HepG2 (cell line): ENCODE data around the gene SETD1A. TPM values are rescaled to one million over a fixed set of nuclear protein-coding genes. Genes with fewer than 3 reads are reported as not detected.
A peak's percentile ranks its signal among the peaks of the same experiment; 100 is the strongest.

ENCODE experiments used
- GABPA ChIP-seq, 2 experiments: IDR thresholded peaks; 2 replicates each; pipeline ENCODE4 v1.6.1; 2011 to 2016; ENCODE audit warnings: low read depth in 2 of 2, low read length in 1 of 2, missing biosample characterization in 1 of 2, missing genetic modification characterization in 1 of 2
- KAT7 ChIP-seq: IDR thresholded peaks from 2 replicates; pipeline ENCODE4 v1.6.1; 2018; ENCODE audit warnings: borderline replicate concordance, missing compliant biosample characterization
- MATR3 ChIP-seq: sonication (generic); formaldehyde crosslinking; IDR thresholded peaks from 2 replicates; pipeline ENCODE4 v1.4.0; 2020; ENCODE audit warnings: missing genetic modification reagents
- PTBP1 ChIP-seq: fragments of 200-400 bp; formaldehyde crosslinking; IDR thresholded peaks from 2 replicates; pipeline ENCODE4 v1.6.1; 2018; ENCODE audit warnings: low read length, low read depth; ENCODE audit not compliant: poor library complexity, severe bottlenecking
- SCMH1 ChIP-seq: sonication (generic); formaldehyde crosslinking; IDR thresholded peaks from 2 replicates; pipeline ENCODE4 v1.9.0; 2021; ENCODE audit warnings: missing genetic modification reagents, mild to moderate bottlenecking, borderline replicate concordance
- SRY ChIP-seq: sonication (generic); formaldehyde crosslinking; IDR thresholded peaks from 2 replicates; pipeline ENCODE4 v1.8.0; 2022; ENCODE audit warnings: mild to moderate bottlenecking, missing genetic modification reagents
- TAF1 ChIP-seq: sonication (generic); formaldehyde crosslinking; IDR thresholded peaks from 2 replicates; pipeline ENCODE4 v1.4.0; 2020; ENCODE audit warnings: missing genetic modification reagents
- ZNF589 ChIP-seq: sonication (generic); formaldehyde crosslinking; conservative IDR thresholded peaks from 2 replicates; pipeline ENCODE4 v1.8.0; 2022; ENCODE audit warnings: mild to moderate bottlenecking, moderate library complexity, missing genetic modification reagents
- polyA plus RNA-seq, 8 experiments: library from polyadenylated mRNA; depleted of rRNA in 3 of 8; stranded (reverse) in 7 of 8; unstranded in 1 of 8; fragments of >200 nt; fragmentation: Illumina TruSeq in 4 of 8; extraction: Trizol in 4 of 8; gene quantifications; 2 replicates each; pipeline versions ENCODE4 v1.2.1 to v1.2.3, GENCODE V29; 2011 to 2016; ENCODE audit warnings: low read depth in 4 of 8, missing spikeins in 1 of 8, mixed read lengths in 1 of 8; ENCODE audit not compliant: insufficient read depth in 1 of 8
- total RNA-seq, 5 experiments: library from RNA; depleted of rRNA; stranded (reverse); fragments of >200 nt; fragmentation: Illumina TruSeq; extraction: Trizol; gene quantifications; 2 replicates each; pipeline ENCODE4 v1.2.3, GENCODE V29; 2016; ENCODE audit warnings: low read depth in 1 of 5
- TF ChIP-seq, protein P1 (sequence below): sonication (generic); formaldehyde crosslinking; IDR thresholded peaks from 2 replicates; pipeline ENCODE4 v1.4.0; 2020; ENCODE audit warnings: missing genetic modification reagents, borderline replicate concordance
- TF ChIP-seq, protein P2 (sequence below): sonication (generic); formaldehyde crosslinking; IDR thresholded peaks from 2 replicates; pipeline ENCODE4 v1.4.0; 2020; ENCODE audit warnings: mild to moderate bottlenecking, missing genetic modification reagents
- TF ChIP-seq, protein P3 (sequence below): sonication (generic); formaldehyde crosslinking; IDR thresholded peaks from 2 replicates; pipeline ENCODE4 v1.5.0; 2020; ENCODE audit warnings: mild to moderate bottlenecking, missing genetic modification reagents, moderate library complexity
- TF ChIP-seq, protein P4 (sequence below): sonication (generic); formaldehyde crosslinking; IDR thresholded peaks from 2 replicates; pipeline ENCODE4 v1.5.0; 2020; ENCODE audit warnings: missing genetic modification reagents, mild to moderate bottlenecking, borderline replicate concordance
- TF ChIP-seq, protein P5 (sequence below): IDR thresholded peaks from 2 replicates; pipeline ENCODE4 v1.6.1; 2016
- TF ChIP-seq, protein P6 (sequence below): sonication (generic); formaldehyde crosslinking; IDR thresholded peaks from 2 replicates; pipeline ENCODE4 v1.8.0; 2022; ENCODE audit warnings: mild to moderate bottlenecking, missing genetic modification reagents, moderate library complexity
- TF ChIP-seq, protein P7 (sequence below): sonication (generic); formaldehyde crosslinking; IDR thresholded peaks from 2 replicates; pipeline ENCODE4 v1.4.0; 2020; ENCODE audit warnings: mild to moderate bottlenecking, missing genetic modification reagents

SETD1A gene
- total and polyA plus RNA-seq, 2 of the 13 experiments (the other 11 are each of a cell fraction or from before 2014, with no cell fraction given), result 3.8 to 5.6 TPM

DNA sequence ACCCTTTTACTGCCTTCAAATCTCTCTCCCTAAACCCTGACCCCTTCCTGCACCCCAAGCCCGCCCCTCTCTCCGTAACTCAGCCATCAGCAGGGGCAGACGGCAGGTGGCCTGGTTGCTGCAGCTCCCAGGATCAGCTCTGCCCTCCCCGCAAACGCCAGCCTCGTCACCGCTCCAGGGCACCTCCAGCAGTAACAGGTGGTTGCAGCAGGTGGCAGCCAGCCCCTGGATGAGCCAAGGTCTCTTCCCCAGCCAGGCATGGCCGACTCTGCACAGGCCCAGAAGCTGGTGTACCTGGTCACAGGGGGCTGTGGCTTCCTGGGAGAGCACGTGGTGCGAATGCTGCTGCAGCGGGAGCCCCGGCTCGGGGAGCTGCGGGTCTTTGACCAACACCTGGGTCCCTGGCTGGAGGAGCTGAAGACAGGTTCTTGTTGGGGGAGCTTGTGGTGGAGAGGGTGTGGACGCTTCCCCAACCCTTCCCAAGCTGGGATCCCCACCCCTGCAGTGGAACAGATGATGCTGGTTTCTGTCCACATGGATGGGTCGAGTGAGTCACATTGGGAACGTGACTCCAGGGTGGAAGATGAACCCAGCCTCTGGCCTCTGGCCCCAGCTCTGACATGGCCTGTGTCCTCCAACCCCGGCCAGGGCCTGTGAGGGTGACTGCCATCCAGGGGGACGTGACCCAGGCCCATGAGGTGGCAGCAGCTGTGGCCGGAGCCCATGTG is 28.0 kb downstream of the SETD1A start (continued):
- TF ChIP-seq, protein P1, sequence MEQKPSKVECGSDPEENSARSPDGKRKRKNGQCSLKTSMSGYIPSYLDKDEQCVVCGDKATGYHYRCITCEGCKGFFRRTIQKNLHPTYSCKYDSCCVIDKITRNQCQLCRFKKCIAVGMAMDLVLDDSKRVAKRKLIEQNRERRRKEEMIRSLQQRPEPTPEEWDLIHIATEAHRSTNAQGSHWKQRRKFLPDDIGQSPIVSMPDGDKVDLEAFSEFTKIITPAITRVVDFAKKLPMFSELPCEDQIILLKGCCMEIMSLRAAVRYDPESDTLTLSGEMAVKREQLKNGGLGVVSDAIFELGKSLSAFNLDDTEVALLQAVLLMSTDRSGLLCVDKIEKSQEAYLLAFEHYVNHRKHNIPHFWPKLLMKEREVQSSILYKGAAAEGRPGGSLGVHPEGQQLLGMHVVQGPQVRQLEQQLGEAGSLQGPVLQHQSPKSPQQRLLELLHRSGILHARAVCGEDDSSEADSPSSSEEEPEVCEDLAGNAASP, result no peak; the same call in none of the 2 replicates
- peak; percentile 38; the same call in 1 of the 2 replicates for TF ChIP-seq SRY (CRISPR knock-in tag)
- TF ChIP-seq SCMH1 (CRISPR knock-in tag), result no peak
- TF ChIP-seq ZNF589 (CRISPR knock-in tag), result no peak
- TF ChIP-seq, protein P2, sequence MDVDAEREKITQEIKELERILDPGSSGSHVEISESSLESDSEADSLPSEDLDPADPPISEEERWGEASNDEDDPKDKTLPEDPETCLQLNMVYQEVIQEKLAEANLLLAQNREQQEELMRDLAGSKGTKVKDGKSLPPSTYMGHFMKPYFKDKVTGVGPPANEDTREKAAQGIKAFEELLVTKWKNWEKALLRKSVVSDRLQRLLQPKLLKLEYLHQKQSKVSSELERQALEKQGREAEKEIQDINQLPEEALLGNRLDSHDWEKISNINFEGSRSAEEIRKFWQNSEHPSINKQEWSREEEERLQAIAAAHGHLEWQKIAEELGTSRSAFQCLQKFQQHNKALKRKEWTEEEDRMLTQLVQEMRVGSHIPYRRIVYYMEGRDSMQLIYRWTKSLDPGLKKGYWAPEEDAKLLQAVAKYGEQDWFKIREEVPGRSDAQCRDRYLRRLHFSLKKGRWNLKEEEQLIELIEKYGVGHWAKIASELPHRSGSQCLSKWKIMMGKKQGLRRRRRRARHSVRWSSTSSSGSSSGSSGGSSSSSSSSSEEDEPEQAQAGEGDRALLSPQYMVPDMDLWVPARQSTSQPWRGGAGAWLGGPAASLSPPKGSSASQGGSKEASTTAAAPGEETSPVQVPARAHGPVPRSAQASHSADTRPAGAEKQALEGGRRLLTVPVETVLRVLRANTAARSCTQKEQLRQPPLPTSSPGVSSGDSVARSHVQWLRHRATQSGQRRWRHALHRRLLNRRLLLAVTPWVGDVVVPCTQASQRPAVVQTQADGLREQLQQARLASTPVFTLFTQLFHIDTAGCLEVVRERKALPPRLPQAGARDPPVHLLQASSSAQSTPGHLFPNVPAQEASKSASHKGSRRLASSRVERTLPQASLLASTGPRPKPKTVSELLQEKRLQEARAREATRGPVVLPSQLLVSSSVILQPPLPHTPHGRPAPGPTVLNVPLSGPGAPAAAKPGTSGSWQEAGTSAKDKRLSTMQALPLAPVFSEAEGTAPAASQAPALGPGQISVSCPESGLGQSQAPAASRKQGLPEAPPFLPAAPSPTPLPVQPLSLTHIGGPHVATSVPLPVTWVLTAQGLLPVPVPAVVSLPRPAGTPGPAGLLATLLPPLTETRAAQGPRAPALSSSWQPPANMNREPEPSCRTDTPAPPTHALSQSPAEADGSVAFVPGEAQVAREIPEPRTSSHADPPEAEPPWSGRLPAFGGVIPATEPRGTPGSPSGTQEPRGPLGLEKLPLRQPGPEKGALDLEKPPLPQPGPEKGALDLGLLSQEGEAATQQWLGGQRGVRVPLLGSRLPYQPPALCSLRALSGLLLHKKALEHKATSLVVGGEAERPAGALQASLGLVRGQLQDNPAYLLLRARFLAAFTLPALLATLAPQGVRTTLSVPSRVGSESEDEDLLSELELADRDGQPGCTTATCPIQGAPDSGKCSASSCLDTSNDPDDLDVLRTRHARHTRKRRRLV, result no peak; the same call in 1 of the 2 replicates
- TF ChIP-seq, protein P3, sequence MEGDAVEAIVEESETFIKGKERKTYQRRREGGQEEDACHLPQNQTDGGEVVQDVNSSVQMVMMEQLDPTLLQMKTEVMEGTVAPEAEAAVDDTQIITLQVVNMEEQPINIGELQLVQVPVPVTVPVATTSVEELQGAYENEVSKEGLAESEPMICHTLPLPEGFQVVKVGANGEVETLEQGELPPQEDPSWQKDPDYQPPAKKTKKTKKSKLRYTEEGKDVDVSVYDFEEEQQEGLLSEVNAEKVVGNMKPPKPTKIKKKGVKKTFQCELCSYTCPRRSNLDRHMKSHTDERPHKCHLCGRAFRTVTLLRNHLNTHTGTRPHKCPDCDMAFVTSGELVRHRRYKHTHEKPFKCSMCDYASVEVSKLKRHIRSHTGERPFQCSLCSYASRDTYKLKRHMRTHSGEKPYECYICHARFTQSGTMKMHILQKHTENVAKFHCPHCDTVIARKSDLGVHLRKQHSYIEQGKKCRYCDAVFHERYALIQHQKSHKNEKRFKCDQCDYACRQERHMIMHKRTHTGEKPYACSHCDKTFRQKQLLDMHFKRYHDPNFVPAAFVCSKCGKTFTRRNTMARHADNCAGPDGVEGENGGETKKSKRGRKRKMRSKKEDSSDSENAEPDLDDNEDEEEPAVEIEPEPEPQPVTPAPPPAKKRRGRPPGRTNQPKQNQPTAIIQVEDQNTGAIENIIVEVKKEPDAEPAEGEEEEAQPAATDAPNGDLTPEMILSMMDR, result peak; percentile 95
- no peak; the same call in 1 of the 2 replicates for TF ChIP-seq GABPA (IDR thresholded peaks at IDR 0.05; ENCODE audit: low read depth, low read length)
- TF ChIP-seq GABPA (CRISPR knock-in tag; IDR thresholded peaks at IDR 0.05; ENCODE audit: low read depth), result no peak
- TF ChIP-seq, protein P4, sequence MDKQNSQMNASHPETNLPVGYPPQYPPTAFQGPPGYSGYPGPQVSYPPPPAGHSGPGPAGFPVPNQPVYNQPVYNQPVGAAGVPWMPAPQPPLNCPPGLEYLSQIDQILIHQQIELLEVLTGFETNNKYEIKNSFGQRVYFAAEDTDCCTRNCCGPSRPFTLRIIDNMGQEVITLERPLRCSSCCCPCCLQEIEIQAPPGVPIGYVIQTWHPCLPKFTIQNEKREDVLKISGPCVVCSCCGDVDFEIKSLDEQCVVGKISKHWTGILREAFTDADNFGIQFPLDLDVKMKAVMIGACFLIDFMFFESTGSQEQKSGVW, result 0 out of 2 replicates have a peak, but pooled peaks have one; percentile 90
- peak; percentile 24; the same call in 1 of the 2 replicates for TF ChIP-seq TAF1
- TF ChIP-seq, protein P5, sequence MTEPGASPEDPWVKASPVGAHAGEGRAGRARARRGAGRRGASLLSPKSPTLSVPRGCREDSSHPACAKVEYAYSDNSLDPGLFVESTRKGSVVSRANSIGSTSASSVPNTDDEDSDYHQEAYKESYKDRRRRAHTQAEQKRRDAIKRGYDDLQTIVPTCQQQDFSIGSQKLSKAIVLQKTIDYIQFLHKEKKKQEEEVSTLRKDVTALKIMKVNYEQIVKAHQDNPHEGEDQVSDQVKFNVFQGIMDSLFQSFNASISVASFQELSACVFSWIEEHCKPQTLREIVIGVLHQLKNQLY (CRISPR knock-in tag), result no peak; the same call in 1 of the 2 replicates
- TF ChIP-seq PTBP1, result no peak
- TF ChIP-seq, protein P6, sequence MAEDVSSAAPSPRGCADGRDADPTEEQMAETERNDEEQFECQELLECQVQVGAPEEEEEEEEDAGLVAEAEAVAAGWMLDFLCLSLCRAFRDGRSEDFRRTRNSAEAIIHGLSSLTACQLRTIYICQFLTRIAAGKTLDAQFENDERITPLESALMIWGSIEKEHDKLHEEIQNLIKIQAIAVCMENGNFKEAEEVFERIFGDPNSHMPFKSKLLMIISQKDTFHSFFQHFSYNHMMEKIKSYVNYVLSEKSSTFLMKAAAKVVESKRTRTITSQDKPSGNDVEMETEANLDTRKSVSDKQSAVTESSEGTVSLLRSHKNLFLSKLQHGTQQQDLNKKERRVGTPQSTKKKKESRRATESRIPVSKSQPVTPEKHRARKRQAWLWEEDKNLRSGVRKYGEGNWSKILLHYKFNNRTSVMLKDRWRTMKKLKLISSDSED (CRISPR knock-in tag), result no peak
- TF ChIP-seq KAT7 (CRISPR knock-in tag), result peak; percentile 19; the same call in 1 of the 2 replicates
- TF ChIP-seq MATR3 (CRISPR knock-in tag), result no peak
- TF ChIP-seq, protein P7, sequence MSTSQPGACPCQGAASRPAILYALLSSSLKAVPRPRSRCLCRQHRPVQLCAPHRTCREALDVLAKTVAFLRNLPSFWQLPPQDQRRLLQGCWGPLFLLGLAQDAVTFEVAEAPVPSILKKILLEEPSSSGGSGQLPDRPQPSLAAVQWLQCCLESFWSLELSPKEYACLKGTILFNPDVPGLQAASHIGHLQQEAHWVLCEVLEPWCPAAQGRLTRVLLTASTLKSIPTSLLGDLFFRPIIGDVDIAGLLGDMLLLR (CRISPR knock-in tag), result peak; percentile 49; the same call in 1 of the 2 replicates
